Measurements from ENCODE around the gene CDV3. TPM values are rescaled to one million over a fixed set of nuclear protein-coding genes. Genes with fewer than 3 reads are reported as not detected.
"Not testable (repeated sequence)": the region's sequence is repeated elsewhere in the genome, so short reads cannot be mapped to it uniquely, and the experiment has no call there.

The CDV3 gene
- total RNA-seq, 1 experiment from 2014 or later = 284 TPM

DNA sequence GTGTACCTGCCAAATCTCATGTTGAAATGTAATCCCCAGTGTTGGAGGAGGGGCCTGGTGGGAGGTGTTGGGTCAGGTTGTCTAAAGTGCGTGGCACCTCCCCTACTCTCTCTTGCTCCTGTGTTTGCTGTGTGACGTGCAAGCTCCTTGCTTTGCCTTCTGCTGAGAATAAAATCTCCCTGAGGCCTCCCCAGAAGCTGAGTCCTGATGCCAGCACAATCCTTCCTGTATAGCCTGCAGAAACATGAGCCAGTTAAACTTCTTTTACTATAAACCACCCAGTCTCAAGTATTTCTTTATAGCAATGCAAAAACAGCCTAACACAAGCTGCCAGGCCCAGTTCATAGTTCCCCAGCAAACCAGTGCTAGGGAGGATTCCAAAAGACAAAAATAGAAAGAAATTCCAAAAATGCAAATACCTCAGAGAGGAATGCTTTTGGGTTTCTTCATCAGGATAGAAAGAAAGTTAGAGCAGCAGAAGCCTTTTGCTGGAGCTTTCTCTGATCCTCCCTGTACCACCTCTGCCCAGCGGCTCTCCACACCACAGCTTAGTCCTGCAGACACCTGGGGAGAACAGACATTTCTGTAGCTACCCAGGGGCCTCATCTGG is 25.9 kb upstream of the CDV3 start:
- H3K4me3 Mint-ChIP-seq (ENCODE audit: unreplicated experiment) = peak overlapping the region; percentile 67
- POLR2A ChIA-PET = interaction anchor here (0.6 to 2.4 kb wide), 7 partner anchors 12 to 35 kb away, joined by 3 to 31 read pairs (median 4); partner anchors contain the start of gene CDV3

DNA sequence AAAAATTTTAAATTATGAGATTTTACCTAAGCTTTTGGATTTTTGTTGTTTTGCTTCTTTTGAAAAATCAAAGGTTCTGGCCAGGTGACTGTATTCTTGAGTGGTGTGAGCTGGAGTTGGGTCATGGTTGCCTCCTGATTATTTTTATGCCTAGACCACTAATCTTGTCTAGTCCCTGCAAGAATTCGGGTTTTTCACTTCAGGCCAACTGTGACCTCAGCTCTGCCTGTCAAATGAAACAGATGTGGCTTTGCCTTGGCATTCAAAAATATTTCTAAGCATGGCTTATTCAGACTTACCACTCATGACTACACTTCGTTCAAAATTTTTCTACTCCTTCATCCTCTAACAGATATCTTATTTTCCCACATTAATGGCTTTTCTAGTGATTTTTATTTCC is 25.4 kb upstream of the CDV3 start:
- Histone ChIP-seq H3K4me3 (ENCODE audit: low read depth, low read length) (no peak overlapping the region), H3K9me3 (peaks cover 3% of the 10 kb centered on the region; the same call in 1 of the 2 replicates), H3K27me3 (replicated peaks; ENCODE audit: control insufficient read depth, insufficient read depth, low read length) (no peaks in the 10 kb centered on the region), H3K36me3 (ENCODE audit: control insufficient read depth, insufficient read depth, low read length) (no peaks in the 10 kb centered on the region), H3K4me1 (peaks cover 49% of the 10 kb centered on the region)
- no peak for DNase-seq
- peak overlapping the region; percentile 88 for H3K27ac Mint-ChIP-seq (ENCODE audit: unreplicated experiment)
- H3K9me3 Mint-ChIP-seq (ENCODE audit: unreplicated experiment) = peaks cover 9% of the 10 kb centered on the region
- H3K4me1 Mint-ChIP-seq (ENCODE audit: low read depth, unreplicated experiment) = peaks cover 43% of the 10 kb centered on the region
- H3K4me3 Mint-ChIP-seq (ENCODE audit: unreplicated experiment) = peak overlapping the region; percentile 52
- CTCF ChIA-PET = interaction anchor here (0.8 to 2.5 kb wide), 4 partner anchors 13 to 95 kb away, joined by 3 to 17 read pairs (median 4); partner anchors contain the start of gene CDV3
- TF ChIP-seq, protein P1, sequence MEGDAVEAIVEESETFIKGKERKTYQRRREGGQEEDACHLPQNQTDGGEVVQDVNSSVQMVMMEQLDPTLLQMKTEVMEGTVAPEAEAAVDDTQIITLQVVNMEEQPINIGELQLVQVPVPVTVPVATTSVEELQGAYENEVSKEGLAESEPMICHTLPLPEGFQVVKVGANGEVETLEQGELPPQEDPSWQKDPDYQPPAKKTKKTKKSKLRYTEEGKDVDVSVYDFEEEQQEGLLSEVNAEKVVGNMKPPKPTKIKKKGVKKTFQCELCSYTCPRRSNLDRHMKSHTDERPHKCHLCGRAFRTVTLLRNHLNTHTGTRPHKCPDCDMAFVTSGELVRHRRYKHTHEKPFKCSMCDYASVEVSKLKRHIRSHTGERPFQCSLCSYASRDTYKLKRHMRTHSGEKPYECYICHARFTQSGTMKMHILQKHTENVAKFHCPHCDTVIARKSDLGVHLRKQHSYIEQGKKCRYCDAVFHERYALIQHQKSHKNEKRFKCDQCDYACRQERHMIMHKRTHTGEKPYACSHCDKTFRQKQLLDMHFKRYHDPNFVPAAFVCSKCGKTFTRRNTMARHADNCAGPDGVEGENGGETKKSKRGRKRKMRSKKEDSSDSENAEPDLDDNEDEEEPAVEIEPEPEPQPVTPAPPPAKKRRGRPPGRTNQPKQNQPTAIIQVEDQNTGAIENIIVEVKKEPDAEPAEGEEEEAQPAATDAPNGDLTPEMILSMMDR (IDR thresholded peaks at IDR 0.05; ENCODE audit: insufficient read depth in 1 of 2, low read depth in 1 of 2, low read length in 1 of 2, severe bottlenecking in 1 of 2, unreplicated experiment in 1 of 2) = no peak
- H3K36me3 Mint-ChIP-seq (ENCODE audit: insufficient read depth, unreplicated experiment) = peaks cover 9% of the 10 kb centered on the region
- POLR2A ChIA-PET = interaction anchor here (1.0 to 2.4 kb wide), 4 partner anchors 11 to 27 kb away, joined by 3 to 31 read pairs (median 6); partner anchors contain the start of gene CDV3
- intact Hi-C loops (cut with micrococcal nuclease; ENCODE audit: unreplicated experiment) = no loop called here
- H3K27me3 Mint-ChIP-seq (ENCODE audit: insufficient read depth, unreplicated experiment) = no peaks in the 10 kb centered on the region
- BruUV-seq (replicated peaks) = TSS peak; percentile 86

More for the DNA sequence above, 25.9 kb upstream of the CDV3 start:
- peaks cover 5% of the 10 kb centered on the region for H3K9me3 Mint-ChIP-seq (ENCODE audit: unreplicated experiment)
- CTCF ChIA-PET = interaction anchor here (0.6 to 2.5 kb wide), 8 partner anchors 13 to 414 kb away, joined by 3 to 17 read pairs (median 3); partner anchors contain the start of gene CDV3
- no peak overlapping the region for H3K4me3 ChIP-seq (ENCODE audit: low read depth, low read length)
- H3K36me3 Mint-ChIP-seq (ENCODE audit: insufficient read depth, unreplicated experiment) = peaks cover 9% of the 10 kb centered on the region
- H3K4me1 Mint-ChIP-seq (ENCODE audit: low read depth, unreplicated experiment) = peaks cover 47% of the 10 kb centered on the region
- intact Hi-C loops (cut with micrococcal nuclease; ENCODE audit: unreplicated experiment) = loop anchor here (1.0 to 2.0 kb wide), 6 partner anchors 17 to 95 kb away; partner anchors contain the start of gene CDV3
- H3K36me3 ChIP-seq (ENCODE audit: control insufficient read depth, insufficient read depth, low read length) = no peaks in the 10 kb centered on the region
- no TSS peak for BruUV-seq (replicated peaks)
- H3K27ac Mint-ChIP-seq (ENCODE audit: unreplicated experiment) = peak overlapping the region; percentile 88
- DNase-seq = peak; percentile 83 to 88
- H3K27me3 Mint-ChIP-seq (ENCODE audit: insufficient read depth, unreplicated experiment) = no peaks in the 10 kb centered on the region
- peaks cover 49% of the 10 kb centered on the region for H3K4me1 ChIP-seq
- H3K27me3 ChIP-seq (replicated peaks; ENCODE audit: control insufficient read depth, insufficient read depth, low read length) = no peaks in the 10 kb centered on the region
- peaks cover 3% of the 10 kb centered on the region; the same call in 1 of the 2 replicates for H3K9me3 ChIP-seq
- TF ChIP-seq, protein P1 (IDR thresholded peaks at IDR 0.05; ENCODE audit: insufficient read depth in 1 of 2, low read depth in 1 of 2, low read length in 1 of 2, severe bottlenecking in 1 of 2, unreplicated experiment in 1 of 2) = no peak

DNA sequence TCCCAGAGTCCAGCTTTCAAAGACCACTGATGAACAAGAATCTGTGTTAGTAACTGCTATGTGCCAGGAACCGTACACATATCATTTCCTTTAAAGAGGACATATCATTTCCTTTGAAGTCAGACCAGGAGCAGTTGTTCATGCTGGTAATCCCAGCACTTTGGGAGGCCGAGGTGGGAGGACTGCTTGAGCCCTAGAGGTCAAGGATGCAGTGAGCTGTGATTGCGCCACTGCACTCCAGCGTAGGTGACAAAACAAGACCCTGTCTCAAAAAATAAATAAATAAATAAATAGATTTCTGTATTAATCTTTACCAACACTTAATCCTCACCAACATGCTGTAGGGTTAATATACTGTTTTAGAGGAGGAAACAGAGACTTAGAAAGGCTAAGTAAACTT is 23.9 kb upstream of the CDV3 start:
- no peak for DNase-seq
- H3K4me3 ChIP-seq (ENCODE audit: low read depth, low read length) = no peak overlapping the region
- no peaks in the 10 kb centered on the region for H3K27me3 ChIP-seq (replicated peaks; ENCODE audit: control insufficient read depth, insufficient read depth, low read length)
- no TSS peak for BruUV-seq (replicated peaks)
- peaks cover 46% of the 10 kb centered on the region for H3K4me1 ChIP-seq
- TF ChIP-seq, protein P1 (IDR thresholded peaks at IDR 0.05; ENCODE audit: insufficient read depth in 1 of 2, low read depth in 1 of 2, low read length in 1 of 2, severe bottlenecking in 1 of 2, unreplicated experiment in 1 of 2) = no peak
- ChIA-PET POLR2A (interaction anchor here (0.6 to 0.7 kb wide), 2 partner anchors 69 to 113 kb away, joined by 5 to 6 read pairs; no protein-coding TSS in a partner anchor), CTCF (interaction anchor here (0.6 to 0.7 kb wide), 2 partner anchors 13 to 24 kb away, joined by 3 read pairs; partner anchors contain the start of gene CDV3)
- Mint-ChIP-seq H3K4me3 (ENCODE audit: unreplicated experiment) (no peak overlapping the region), H3K27ac (ENCODE audit: unreplicated experiment) (peak overlapping the region; percentile 88), H3K4me1 (ENCODE audit: low read depth, unreplicated experiment) (peaks cover 36% of the 10 kb centered on the region), H3K36me3 (ENCODE audit: insufficient read depth, unreplicated experiment) (peaks cover 9% of the 10 kb centered on the region), H3K9me3 (ENCODE audit: unreplicated experiment) (peaks cover 9% of the 10 kb centered on the region), H3K27me3 (ENCODE audit: insufficient read depth, unreplicated experiment) (no peaks in the 10 kb centered on the region)
- peaks cover 3% of the 10 kb centered on the region; the same call in 1 of the 2 replicates for H3K9me3 ChIP-seq
- no peaks in the 10 kb centered on the region for H3K36me3 ChIP-seq (ENCODE audit: control insufficient read depth, insufficient read depth, low read length)
- intact Hi-C loops (cut with micrococcal nuclease; ENCODE audit: unreplicated experiment) = no loop called here

DNA sequence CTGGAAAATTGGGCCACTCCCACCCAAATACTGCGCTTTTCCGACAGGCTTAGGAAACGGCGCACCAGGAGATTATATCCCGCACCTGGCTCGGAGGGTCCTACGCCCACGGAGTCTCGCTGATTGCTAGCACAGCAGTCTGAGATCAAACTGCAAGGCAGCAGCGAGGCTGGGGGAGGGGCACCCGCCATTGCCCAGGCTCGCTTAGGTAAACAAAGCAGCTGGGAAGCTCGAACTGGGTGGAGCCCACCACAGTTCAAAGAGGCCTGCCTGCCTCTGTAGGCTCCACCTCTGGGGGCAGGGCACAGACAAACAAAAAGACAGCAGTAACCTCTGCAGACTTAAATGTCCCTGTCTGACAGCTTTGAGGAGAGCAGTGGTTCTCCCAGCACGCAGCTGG is 21.9 kb upstream of the CDV3 start:
- POLR2A ChIA-PET; H3K36me3 Mint-ChIP-seq (ENCODE audit: insufficient read depth, unreplicated experiment); H3K27me3 Mint-ChIP-seq (ENCODE audit: insufficient read depth, unreplicated experiment); H3K27ac Mint-ChIP-seq (ENCODE audit: unreplicated experiment); H3K36me3 ChIP-seq (ENCODE audit: control insufficient read depth, insufficient read depth, low read length); DNase-seq; H3K27me3 ChIP-seq (replicated peaks; ENCODE audit: control insufficient read depth, insufficient read depth, low read length); intact Hi-C loops (cut with micrococcal nuclease; ENCODE audit: unreplicated experiment); H3K9me3 Mint-ChIP-seq (ENCODE audit: unreplicated experiment); H3K4me3 ChIP-seq (ENCODE audit: low read depth, low read length); H3K4me3 Mint-ChIP-seq (ENCODE audit: unreplicated experiment); BruUV-seq (replicated peaks); H3K9me3 ChIP-seq: not testable (repeated sequence)
- CTCF ChIA-PET = interaction anchor here (0.6 kb wide), 1 partner anchor 110 kb away, joined by 6 read pairs; no protein-coding TSS in a partner anchor
- H3K4me1 Mint-ChIP-seq (ENCODE audit: low read depth, unreplicated experiment) = peaks cover 25% of the 10 kb centered on the region
- peaks cover 28% of the 10 kb centered on the region for H3K4me1 ChIP-seq

All from Caco-2 (cell line).